Naive B cell (primary cell): ENCODE data around the gene EDC3. TPM values are rescaled to one million over a fixed set of nuclear protein-coding genes. Genes with fewer than 3 reads are reported as not detected.

Experiments
- ATAC-seq, 2 donors: fragments of 150-1000 bp; cut with Tn5 transposase; 2 replicates each; pipeline ENCODE4 v1.10.0; 2021; ENCODE audit warnings: low read depth in 2 of 2, mild to moderate bottlenecking in 2 of 2, moderate library complexity in 2 of 2
- DNase-seq: peaks from one replicate; pipeline ENCODE4 v3.0.0; 2022
- H3K27ac Mint-ChIP-seq, 6 donors: one replicate each; pipeline ENCODE4 v1.8.0; 2020 to 2022; ENCODE audit warnings: mild to moderate bottlenecking in 6 of 6, mixed read lengths in 6 of 6, moderate library complexity in 5 of 6, inconsistent platforms in 2 of 6
- H3K27me3 Mint-ChIP-seq, 3 donors: one replicate each; pipeline ENCODE4 v1.8.0; 2021 to 2022; ENCODE audit warnings: mixed read lengths in 3 of 3, mild to moderate bottlenecking in 1 of 3
- H3K36me3 Mint-ChIP-seq, 2 donors: one replicate each; pipeline ENCODE4 v1.8.0; 2020 to 2022; ENCODE audit warnings: mixed read lengths in 2 of 2, inconsistent platforms in 1 of 2, mild to moderate bottlenecking in 1 of 2
- H3K4me1 Mint-ChIP-seq, 3 donors: one replicate each; pipeline ENCODE4 v1.8.0; 2020 to 2022; ENCODE audit warnings: mixed read lengths in 3 of 3, inconsistent platforms in 1 of 3, mild to moderate bottlenecking in 1 of 3, moderate library complexity in 1 of 3
- H3K4me3 Mint-ChIP-seq, 8 donors: one replicate each; pipeline ENCODE4 v1.8.0; 2020 to 2022; ENCODE audit warnings: mild to moderate bottlenecking in 8 of 8, mixed read lengths in 8 of 8, moderate library complexity in 8 of 8, inconsistent platforms in 2 of 8
- H3K9me3 Mint-ChIP-seq, 7 donors: one replicate each; pipeline ENCODE4 v1.8.0; 2020 to 2022; ENCODE audit warnings: mixed read lengths in 7 of 7, mild to moderate bottlenecking in 5 of 7, inconsistent platforms in 2 of 7, moderate library complexity in 1 of 7
- polyA plus RNA-seq, 6 donors: library from polyadenylated mRNA; unstranded; fragments of 300-500 nt; fragmentation: Illumina TruSeq; gene quantifications; one replicate each; pipeline ENCODE4 v1.2.3, GENCODE V29; 2021; ENCODE audit warnings: low read depth in 6 of 6

The EDC3 gene
- polyA plus RNA-seq, 6 donors from 2014 or later = 14.4 to 30.1 (median 24.1) TPM

- DNase-seq (no peak), ATAC-seq (no peak)
- Mint-ChIP-seq H3K36me3 (peaks cover 0 to 7% of the 10 kb centered on the region in 2 donors), H3K4me3 (peak overlapping the region; percentile 96 to 100 (median 100)), H3K27ac (peak overlapping the region; percentile 92 to 99 (median 97)), H3K27me3 (peaks cover 0 to 3% (median 0%) of the 10 kb centered on the region in 3 donors), H3K4me1 (peaks cover 24 to 34% (median 26%) of the 10 kb centered on the region in 3 donors), H3K9me3 (no peaks in the 10 kb centered on the region)
These were observed 540 bp upstream of the EDC3 start for GRCh38 chr15:74696398-74696729.

- H3K27ac Mint-ChIP-seq = no peak overlapping the region
- ATAC-seq = no peak
These were observed 3.5 kb downstream of the EDC3 start for GRCh38 chr15:74692327-74692726.

DNA sequence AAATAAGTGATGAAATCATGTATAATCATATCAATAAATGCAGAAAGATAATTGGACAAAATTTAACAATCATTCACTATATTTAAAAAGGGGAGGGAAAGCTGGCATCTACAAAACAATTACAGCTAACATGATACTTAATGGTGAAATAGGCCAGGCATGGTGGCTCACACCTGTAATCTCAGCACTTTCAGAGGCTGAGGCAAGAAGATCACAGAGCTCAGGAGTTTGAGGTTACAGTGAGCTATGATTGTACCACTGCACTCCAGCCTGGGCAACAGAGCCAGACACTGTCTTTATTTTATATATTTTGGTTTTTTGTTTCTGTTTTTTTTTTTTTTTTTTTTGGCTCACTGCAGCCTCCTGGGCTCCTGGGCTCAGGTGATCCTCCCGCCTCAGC lies 12.1 kb downstream of the EDC3 start:
- H3K4me1 Mint-ChIP-seq = peaks cover 10 to 22% (median 21%) of the 10 kb centered on the region in 3 donors
- no peaks in the 10 kb centered on the region for H3K27me3 Mint-ChIP-seq
- peak overlapping the region in 1 of 6 donors; percentile 29 for H3K27ac Mint-ChIP-seq
- no peak for DNase-seq
- H3K36me3 Mint-ChIP-seq = peaks cover 5 to 17% of the 10 kb centered on the region in 2 donors
- H3K4me3 Mint-ChIP-seq = no peak overlapping the region
- no peak for ATAC-seq
- H3K9me3 Mint-ChIP-seq = peaks cover 0 to 6% (median 2%) of the 10 kb centered on the region in 7 donors

More at GRCh38 chr15:74692327-74692726, 3.5 kb downstream of the EDC3 start:
- DNase-seq = no peak
- peaks cover 24 to 38% (median 32%) of the 10 kb centered on the region in 3 donors for H3K4me1 Mint-ChIP-seq
- no peaks in the 10 kb centered on the region for H3K9me3 Mint-ChIP-seq
- peak overlapping the region in 1 of 8 donors; percentile 2 for H3K4me3 Mint-ChIP-seq
- peaks cover 0 to 7% of the 10 kb centered on the region in 2 donors for H3K36me3 Mint-ChIP-seq
- H3K27me3 Mint-ChIP-seq = no peaks in the 10 kb centered on the region

- ATAC-seq (no peak), DNase-seq (no peak)
- Mint-ChIP-seq H3K4me3 (no peak overlapping the region), H3K27me3 (no peaks in the 10 kb centered on the region), H3K9me3 (peaks cover 0 to 6% (median 2%) of the 10 kb centered on the region in 7 donors), H3K27ac (no peak overlapping the region), H3K36me3 (peaks cover 5 to 17% of the 10 kb centered on the region in 2 donors), H3K4me1 (peaks cover 10 to 25% (median 16%) of the 10 kb centered on the region in 3 donors)
These were observed 12.9 kb downstream of the EDC3 start for GRCh38 chr15:74682954-74683353.

DNA sequence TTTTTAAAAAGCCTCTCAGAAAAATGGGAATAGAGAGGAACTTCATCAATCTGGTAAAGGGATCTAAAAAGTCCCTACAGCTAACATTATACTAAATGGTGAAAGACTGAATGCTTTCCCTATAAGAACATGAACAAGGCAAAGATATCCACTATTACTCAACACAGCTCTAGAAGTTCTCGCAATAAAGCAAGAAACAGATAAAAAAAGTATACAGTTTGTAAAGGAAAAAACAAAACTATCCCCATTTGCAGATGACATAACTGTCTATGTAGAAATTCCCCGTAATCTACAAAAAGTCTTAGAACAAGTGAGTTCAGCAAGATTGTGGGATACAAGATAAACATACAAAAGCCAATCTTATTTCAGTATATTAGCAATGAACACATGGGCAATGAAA lies 15.4 kb downstream of the EDC3 start:
- Mint-ChIP-seq H3K36me3 (peaks cover 5 to 14% of the 10 kb centered on the region in 2 donors), H3K4me1 (peaks cover 11 to 29% (median 21%) of the 10 kb centered on the region in 3 donors), H3K4me3 (no peak overlapping the region), H3K27ac (no peak overlapping the region), H3K27me3 (no peaks in the 10 kb centered on the region), H3K9me3 (peaks cover 0 to 6% (median 2%) of the 10 kb centered on the region in 7 donors)
- no peak for ATAC-seq
- DNase-seq = no peak

- ATAC-seq (no peak), DNase-seq (no peak)
- Mint-ChIP-seq H3K27me3 (no peaks in the 10 kb centered on the region), H3K4me3 (no peak overlapping the region), H3K36me3 (peaks cover 6 to 24% of the 10 kb centered on the region in 2 donors), H3K4me1 (peaks cover 16 to 24% (median 23%) of the 10 kb centered on the region in 3 donors), H3K27ac (peak overlapping the region in 1 of 6 donors; percentile 81), H3K9me3 (no peaks in the 10 kb centered on the region)
These were observed 19.0 kb downstream of the EDC3 start for GRCh38 chr15:74676801-74677200.

GRCh38 chr15:74674161-74674560 lies 21.7 kb downstream of the EDC3 start:
- Mint-ChIP-seq H3K36me3 (peaks cover 5 to 24% of the 10 kb centered on the region in 2 donors), H3K4me3 (no peak overlapping the region)
- DNase-seq = no peak

DNA sequence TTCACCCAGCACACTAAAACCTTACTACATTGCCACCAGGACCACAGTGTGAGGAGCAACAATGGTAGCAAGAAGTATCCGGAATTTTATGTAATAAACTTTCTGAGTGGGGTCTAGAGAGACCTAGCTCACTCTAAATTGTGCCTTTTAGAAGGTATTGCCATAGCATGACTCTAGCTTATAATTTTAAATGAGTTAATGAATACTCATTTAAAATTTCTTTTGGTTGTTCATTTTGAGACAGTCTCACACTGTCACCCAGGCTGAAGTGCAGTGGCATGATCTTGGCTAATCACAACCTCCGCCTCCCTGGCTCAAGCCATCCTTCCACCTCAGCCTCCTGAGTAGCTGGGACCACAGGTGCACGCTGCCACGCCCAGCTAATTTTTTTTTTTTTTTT lies 26.2 kb downstream of the EDC3 start:
- Mint-ChIP-seq H3K27me3 (no peaks in the 10 kb centered on the region), H3K4me3 (no peak overlapping the region), H3K27ac (peak overlapping the region in 1 of 6 donors; percentile 11), H3K36me3 (peaks cover 11 to 23% of the 10 kb centered on the region in 2 donors), H3K9me3 (no peaks in the 10 kb centered on the region), H3K4me1 (peaks cover 1 to 17% (median 4%) of the 10 kb centered on the region in 3 donors)
- DNase-seq (no peak), ATAC-seq (no peak)

More at GRCh38 chr15:74674161-74674560, 21.7 kb downstream of the EDC3 start:
- Mint-ChIP-seq H3K27ac (peak overlapping the region in 1 of 6 donors; percentile 3), H3K9me3 (no peaks in the 10 kb centered on the region), H3K27me3 (no peaks in the 10 kb centered on the region), H3K4me1 (peaks cover 11 to 24% (median 16%) of the 10 kb centered on the region in 3 donors)
- ATAC-seq = no peak

DNA sequence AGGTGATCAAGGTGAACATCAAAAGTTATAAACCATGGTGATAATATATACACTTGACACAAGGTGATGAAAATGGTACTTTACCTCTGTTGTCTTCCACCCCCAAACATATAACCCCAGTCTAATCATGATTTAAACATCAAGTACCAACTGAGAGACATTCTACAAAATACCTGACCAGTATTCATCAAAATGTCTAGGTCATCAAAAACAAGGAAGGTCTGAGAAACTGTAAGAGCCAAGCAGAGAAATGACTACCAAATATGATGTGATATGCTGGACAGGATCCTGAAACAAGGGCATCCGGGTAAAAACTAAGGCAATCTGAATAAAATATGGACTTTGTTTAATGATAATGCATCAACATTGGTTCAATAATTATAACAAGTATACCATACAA lies 27.8 kb downstream of the EDC3 start:
- H3K36me3 Mint-ChIP-seq = peaks cover 6 to 11% of the 10 kb centered on the region in 2 donors
- peaks cover 0 to 7% (median 0%) of the 10 kb centered on the region in 3 donors for H3K4me1 Mint-ChIP-seq
- H3K27ac Mint-ChIP-seq = no peak overlapping the region
- no peaks in the 10 kb centered on the region for H3K9me3 Mint-ChIP-seq
- no peak for ATAC-seq
- H3K27me3 Mint-ChIP-seq = no peaks in the 10 kb centered on the region
- no peak for DNase-seq
- no peak overlapping the region for H3K4me3 Mint-ChIP-seq

GRCh38 chr15:74664670-74665069 lies 31.2 kb downstream of the EDC3 start:
- Mint-ChIP-seq H3K9me3 (no peaks in the 10 kb centered on the region), H3K36me3 (peaks cover 0 to 6% of the 10 kb centered on the region in 2 donors), H3K4me1 (peaks cover 4 to 7% (median 6%) of the 10 kb centered on the region in 3 donors), H3K27me3 (no peaks in the 10 kb centered on the region), H3K27ac (peak overlapping the region in 1 of 6 donors; percentile 7), H3K4me3 (no peak overlapping the region)
- DNase-seq (no peak), ATAC-seq (no peak)

DNA sequence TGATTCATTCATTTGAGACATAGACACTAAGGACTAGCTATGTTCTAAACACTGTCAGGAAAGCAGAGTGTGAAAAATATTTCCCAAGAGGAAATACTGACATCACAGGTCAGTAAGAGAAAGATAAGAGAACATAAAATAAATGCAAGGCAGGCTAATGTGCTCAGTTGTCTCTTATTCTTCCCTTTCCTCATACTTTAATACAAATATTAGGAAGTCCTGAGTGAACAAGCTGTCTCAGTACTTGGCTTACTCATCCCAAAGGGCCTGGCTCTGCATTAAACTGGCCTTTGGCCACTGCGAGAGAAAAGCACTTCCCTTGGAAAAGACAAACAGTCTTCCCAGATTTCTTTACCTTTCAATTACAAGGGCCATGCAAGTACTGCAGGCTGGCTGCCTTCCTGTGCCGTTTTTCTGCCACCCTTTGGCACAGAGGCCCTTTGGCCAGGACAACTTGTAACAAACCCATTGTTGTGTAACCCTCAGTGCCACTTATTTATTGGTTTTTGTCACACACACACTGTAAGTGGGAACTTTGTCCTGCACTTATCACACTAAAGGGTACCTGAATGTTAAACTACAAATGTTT lies 31.7 kb downstream of the EDC3 start:
- ATAC-seq (no peak), DNase-seq (no peak)
- Mint-ChIP-seq H3K4me3 (no peak overlapping the region), H3K4me1 (peaks cover 4 to 7% (median 6%) of the 10 kb centered on the region in 3 donors), H3K27ac (peak overlapping the region in 2 of 6 donors; percentile 15 to 44), H3K27me3 (no peaks in the 10 kb centered on the region), H3K36me3 (peaks cover 0 to 6% of the 10 kb centered on the region in 2 donors), H3K9me3 (no peaks in the 10 kb centered on the region)

GRCh38 chr15:74663303-74664027 lies 32.4 kb downstream of the EDC3 start:
- no peaks in the 10 kb centered on the region for H3K9me3 Mint-ChIP-seq
- no peaks in the 10 kb centered on the region for H3K27me3 Mint-ChIP-seq
- H3K4me1 Mint-ChIP-seq = peaks cover 4 to 8% (median 6%) of the 10 kb centered on the region in 3 donors
- no peak overlapping the region for H3K4me3 Mint-ChIP-seq
- ATAC-seq (no peak), DNase-seq (no peak)
- H3K36me3 Mint-ChIP-seq = peaks cover 0 to 6% of the 10 kb centered on the region in 2 donors
- H3K27ac Mint-ChIP-seq = peak overlapping the region in 2 of 6 donors; percentile 15 to 41

GRCh38 chr15:74662064-74662860 lies 33.6 kb downstream of the EDC3 start:
- peaks cover 6 to 11% (median 6%) of the 10 kb centered on the region in 3 donors for H3K4me1 Mint-ChIP-seq
- no peaks in the 10 kb centered on the region for H3K9me3 Mint-ChIP-seq
- no peak for DNase-seq
- H3K27ac Mint-ChIP-seq = peak overlapping the region in 2 of 6 donors; percentile 5 to 56
- no peak for ATAC-seq
- peaks cover 0 to 6% of the 10 kb centered on the region in 2 donors for H3K36me3 Mint-ChIP-seq
- no peaks in the 10 kb centered on the region for H3K27me3 Mint-ChIP-seq
- no peak overlapping the region for H3K4me3 Mint-ChIP-seq
